GM12878 (cell line): ENCODE data around the gene KCND2. TPM values are rescaled to one million over a fixed set of nuclear protein-coding genes. Genes with fewer than 3 reads are reported as not detected.

Experiments
- ATAC-seq: fragments of 200-7000 bp; cut with Tn5 transposase; 3 replicates; pipeline ENCODE4 v1.9.1; 2020; ENCODE audit warnings: mild to moderate bottlenecking, moderate library complexity
- BruUV-seq: library from RNA; stranded (reverse); fragments of 400-500 nt; replicated peaks from 2 replicates; lab custom pipeline; 2021; lab: Mats Ljungman, UMichigan
- CTCF ChIA-PET: fragments of 300-600 bp; sonication (Branson Sonifier 250); formaldehyde crosslinking; extraction: SDS; loops from one replicate; lab custom pipeline; 2021; ENCODE audit warnings: inconsistent platforms; lab: Yijun Ruan, JAX
- POLR2A ChIA-PET: fragments of 350-600 bp; formaldehyde crosslinking; extraction: SDS; loops from one replicate; lab custom pipeline; 2021; ENCODE audit warnings: inconsistent platforms; lab: Charles Lee
- RAD21 ChIA-PET: fragments of 300-600 bp; sonication (Branson Sonifier 250); formaldehyde crosslinking; loops from one replicate; lab custom pipeline; 2023; ENCODE audit warnings: antibody characterized with exemption; ENCODE audit not compliant: unreplicated experiment; lab: Charles Lee
- SMC1A ChIA-PET: fragments of 300-600 bp; sonication (Branson Sonifier 250); formaldehyde crosslinking; loops from one replicate; lab custom pipeline; 2023; ENCODE audit not compliant: unreplicated experiment, uncharacterized antibody; lab: Charles Lee
- DNase-seq: peaks from one replicate; pipeline ENCODE4 v3.0.0-alpha.2; 2011; ENCODE audit warnings: low read depth, low spot score
- FAIRE-seq: peaks from 3 replicates; lab custom pipeline; 2011; peaks lifted over from hg19 to GRCh38; lab: Jason Lieb, UNC
- H2AFZ ChIP-seq: 2 replicates; pipeline ENCODE4 v1.6.0; 2011; ENCODE audit warnings: low read depth, low read length, control low read depth; ENCODE audit not compliant: control insufficient read depth
- H3K27ac ChIP-seq: 2 replicates; pipeline ENCODE4 v1.5.1; 2011; ENCODE audit warnings: control low read depth; ENCODE audit not compliant: control insufficient read depth, insufficient read depth
- H3K27me3 ChIP-seq, 2 experiments: replicated peaks in 1 of 2; 2 replicates each; pipeline versions ENCODE4 v1.6.0 to v1.6.1; 2011; ENCODE audit warnings: low read length in 1 of 2; ENCODE audit not compliant: control insufficient read depth in 2 of 2, insufficient read depth in 2 of 2
- H3K36me3 ChIP-seq, 2 experiments: 2 replicates each; pipeline ENCODE4 v1.5.1; 2011; ENCODE audit warnings: low read length in 1 of 2; ENCODE audit not compliant: control insufficient read depth in 2 of 2, insufficient read depth in 2 of 2
- H3K4me1 ChIP-seq: 2 replicates; pipeline ENCODE4 v1.6.1; 2011; ENCODE audit warnings: mild to moderate bottlenecking, low read length, moderate library complexity, mixed read lengths; ENCODE audit not compliant: control insufficient read depth, insufficient read depth
- H3K4me2 ChIP-seq: 2 replicates; pipeline ENCODE4 v1.6.0; 2011; ENCODE audit warnings: control low read depth; ENCODE audit not compliant: control insufficient read depth, insufficient read depth
- H3K4me3 ChIP-seq: fragments of 200-600 bp; sonication (generic); 2 replicates; pipeline ENCODE4 v1.5.1; 2016
- H3K79me2 ChIP-seq: 2 replicates; pipeline ENCODE4 v1.6.0; 2011; ENCODE audit warnings: low read length; ENCODE audit not compliant: control insufficient read depth, insufficient read depth
- H3K9ac ChIP-seq: 2 replicates; pipeline ENCODE4 v1.8.0; 2011; ENCODE audit warnings: low read length, control low read depth, mixed read lengths; ENCODE audit not compliant: control insufficient read depth, insufficient read depth
- H3K9me3 ChIP-seq: replicated peaks from 3 replicates; pipeline ENCODE4 v1.5.1; 2011; ENCODE audit warnings: mild to moderate bottlenecking, low read length; ENCODE audit not compliant: control insufficient read depth, insufficient read depth
- H4K20me1 ChIP-seq: 2 replicates; pipeline ENCODE4 v1.6.0; 2011; ENCODE audit not compliant: control insufficient read depth, insufficient read depth
- ATF3 ChIP-seq: IDR thresholded peaks from 2 replicates; pipeline ENCODE4 v1.6.1; 2011; ENCODE audit warnings: low read depth, mild to moderate bottlenecking, low read length, moderate library complexity, borderline replicate concordance; ENCODE audit errors: extremely low read depth
- EGR1 ChIP-seq, 2 experiments: IDR thresholded peaks; 1 replicate in 1 of 2; 2 replicates in 1 of 2; pipeline ENCODE4 v1.6.1; 2011 to 2012; ENCODE audit warnings: low read depth in 2 of 2, low read length in 2 of 2, borderline replicate concordance in 1 of 2, mild to moderate bottlenecking in 1 of 2, moderate library complexity in 1 of 2
- WGBS: methylation state at CpG from one replicate; pipeline ENCODE4 v1.1.6; 2016; ENCODE audit warnings: low lambda C conversion rate; ENCODE audit not compliant: insufficient replicate concordance, insufficient coverage; ENCODE audit errors: missing lambda C conversion rate; 5-methylcytosine and 5-hydroxymethylcytosine counted together
- in situ Hi-C: fragments of 300-500 bp; cut with MboI; formaldehyde crosslinking; loops from 9 replicates; pipeline ENCODE4 v1.14.3; 2018; ENCODE audit warnings: mixed read lengths
- intact Hi-C: fragments of 100-400 bp; cut with micrococcal nuclease; formaldehyde crosslinking; loops from one replicate; pipeline ENCODE4 v1.14.2; 2022; ENCODE audit not compliant: unreplicated experiment
- polyA plus RNA-seq, 11 experiments: library from polyadenylated mRNA; depleted of rRNA in 4 of 11; unstranded in 6 of 11; stranded (reverse) in 5 of 11; fragments of >200 nt; fragmentation: Nextera tagmentation in 4 of 11; fragmentation: Illumina TruSeq in 1 of 11; extraction: Ambion mirVana in 4 of 11; extraction: Trizol in 1 of 11; gene quantifications; 1 replicate in 1 of 11; 2 replicates in 10 of 11; pipeline versions ENCODE4 v1.2.1 to v1.2.3, GENCODE V29; 2011 to 2016; ENCODE audit warnings: inconsistent platforms in 2 of 11, missing spikeins in 2 of 11, low read depth in 1 of 11
- total RNA-seq, 4 experiments: library from RNA; depleted of rRNA in 3 of 4; stranded (reverse); fragments of >200 nt in 3 of 4; fragmentation: Illumina TruSeq in 1 of 4; extraction: Trizol in 1 of 4; gene quantifications; 2 replicates each; pipeline versions ENCODE4 v1.2.1 to v1.2.3, GENCODE V29; 2013 to 2021

Gene KCND2
- total and polyA plus RNA-seq, 10 of the 15 experiments (the other 5 are each of a cell fraction or from before 2014, with no cell fraction given): 3.6 to 22.3 (median 6.3) TPM

- 0% methylated on average over 1 of the region's 1 CpG for WGBS
- no peak for DNase-seq
- Histone ChIP-seq H3K4me2 (no peak overlapping the region), H3K79me2 (no peaks in the 10 kb centered on the region), H3K27ac (no peak overlapping the region), H3K9me3 (no peaks in the 10 kb centered on the region), H3K27me3 (no peaks in the 10 kb centered on the region), H3K36me3 (peaks cover 0 to 1% of the 10 kb centered on the region in 2 experiments; a peak in 1 of 4 replicates), H3K4me1 (no peaks in the 10 kb centered on the region), H3K4me3 (no peak overlapping the region), H2AFZ (no peak overlapping the region), H3K9ac (no peak overlapping the region), H4K20me1 (no peaks in the 10 kb centered on the region)
- ATAC-seq: no peak
- no peak for FAIRE-seq
- intact Hi-C loops: no loop called here
- POLR2A ChIA-PET: interaction anchor here (0.6 to 1.1 kb wide), 2 partner anchors 109 to 165 kb away, joined by 3 read pairs; partner anchors contain the start of gene ING3
- in situ Hi-C loops: loop anchor here (25.0 kb wide), 1 partner anchor 1202 kb away; no protein-coding TSS in a partner anchor
- SMC1A ChIA-PET: interaction anchor here (0.8 to 3.0 kb wide), 8 partner anchors 10 to 1214 kb away, joined by 3 to 9 read pairs (median 4); partner anchors contain the start of gene TSPAN12
- no TSS peak for BruUV-seq
- CTCF ChIA-PET: interaction anchor here (1.0 to 4.3 kb wide), 4 partner anchors 9 to 156 kb away, joined by 3 to 32 read pairs (median 7); partner anchors contain the start of gene TSPAN12
- TF ChIP-seq ATF3 (no peak), EGR1 (IDR thresholded peaks at IDR 0.05; ENCODE audit: borderline replicate concordance in 1 of 2, low read depth in 2 of 2, low read length in 2 of 2) (no peak)
- RAD21 ChIA-PET: interaction anchor here (0.8 kb wide), 1 partner anchor 22 kb away, joined by 3 read pairs; no protein-coding TSS in a partner anchor
Observed at GRCh38 chr7:120785095-120785494, 512.1 kb downstream of the KCND2 start.
